HG02884 (cell line): Measurements from ENCODE around the gene FLYWCH1.

Source experiments
- ATAC-seq: cut with Tn5 transposase; IDR thresholded peaks from one replicate; pipeline ENCODE4 v1.9.1; 2021; ENCODE audit warnings: mild to moderate bottlenecking, moderate library complexity; ENCODE audit not compliant: unreplicated experiment

The FLYWCH1 gene

GRCh38 chr16:2981177-2981898 is 69.6 kb downstream of the FLYWCH1 start:
- no peak for ATAC-seq

GRCh38 chr16:2981899-2982250 is 70.1 kb downstream of the FLYWCH1 start:
- ATAC-seq = no peak

- ATAC-seq = no peak
These were observed 70.7 kb downstream of the FLYWCH1 start for GRCh38 chr16:2982402-2982801.

GRCh38 chr16:2983706-2984136 is 72.0 kb downstream of the FLYWCH1 start:
- ATAC-seq = no peak

- ATAC-seq = no peak
These were observed 73.7 kb downstream of the FLYWCH1 start for GRCh38 chr16:2985462-2985861.

- no peak for ATAC-seq
These were observed 74.2 kb downstream of the FLYWCH1 start for GRCh38 chr16:2985893-2986355.

GRCh38 chr16:2986623-2987188 is 75.0 kb downstream of the FLYWCH1 start:
- no peak for ATAC-seq

GRCh38 chr16:2987286-2987685 is 75.6 kb downstream of the FLYWCH1 start:
- ATAC-seq = no peak

- ATAC-seq = no peak
These were observed 76.1 kb downstream of the FLYWCH1 start for GRCh38 chr16:2987833-2988232.

- ATAC-seq = no peak
These were observed 76.9 kb downstream of the FLYWCH1 start for GRCh38 chr16:2988590-2989099.

- no peak for ATAC-seq
These were observed 79.2 kb downstream of the FLYWCH1 start for GRCh38 chr16:2990891-2991290.

GRCh38 chr16:2991566-2992261 is 80.0 kb downstream of the FLYWCH1 start:
- no peak for ATAC-seq

GRCh38 chr16:2992383-2993081 is 80.8 kb downstream of the FLYWCH1 start:
- no peak for ATAC-seq

- ATAC-seq = no peak
These were observed 84.6 kb downstream of the FLYWCH1 start for GRCh38 chr16:2996298-2996697.

GRCh38 chr16:2999929-3000328 is 88.2 kb downstream of the FLYWCH1 start:
- no peak for ATAC-seq

- ATAC-seq = no peak
These were observed 88.8 kb downstream of the FLYWCH1 start for GRCh38 chr16:3000540-3000939.
